ENCODE data around the gene ADAMTSL4.
"Not testable (repeated sequence)": the region's sequence is repeated elsewhere in the genome, so short reads cannot be mapped to it uniquely, and the experiment has no call there.

ADAMTSL4 gene

DNA sequence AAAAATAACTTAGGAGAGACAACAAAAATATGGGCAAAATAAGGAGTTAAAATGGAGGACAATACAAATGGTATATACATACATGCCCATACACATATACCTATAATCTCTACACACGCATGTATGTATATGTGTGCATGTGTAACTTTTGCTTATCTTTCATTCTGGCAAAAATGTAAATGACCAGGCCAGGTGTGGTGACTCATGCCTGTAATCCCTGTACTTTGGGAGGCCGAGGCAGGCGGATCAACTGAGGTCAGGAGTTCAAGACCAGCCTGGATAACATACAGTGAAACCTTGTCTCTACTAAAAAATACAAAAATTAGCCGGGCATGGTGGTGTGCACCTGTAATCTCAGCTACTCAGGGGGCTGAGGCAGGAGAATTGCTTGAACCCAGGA lies 49.1 kb downstream of the ADAMTSL4 start:
- DNase-seq: not testable (repeated sequence)

DNA sequence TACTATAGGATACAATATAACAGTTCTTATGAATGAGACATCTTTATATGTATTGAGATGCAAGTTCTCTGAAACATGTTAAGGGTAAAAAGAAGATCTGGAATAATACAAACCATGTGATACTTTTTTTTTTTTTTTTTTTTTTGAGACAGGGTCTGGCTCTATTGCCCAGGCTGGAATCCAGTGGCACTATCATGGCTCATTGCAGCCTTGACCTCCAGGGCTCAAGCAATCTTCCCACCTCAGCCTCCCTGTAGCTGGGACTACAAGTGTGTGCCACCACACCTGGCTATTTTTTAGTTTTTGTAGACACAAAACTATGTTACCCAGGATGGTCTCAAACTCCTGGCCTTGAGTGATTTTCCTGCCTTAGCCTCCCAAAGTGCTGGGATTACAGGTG lies 52.3 kb downstream of the ADAMTSL4 start:
- no peak for DNase-seq

DNA sequence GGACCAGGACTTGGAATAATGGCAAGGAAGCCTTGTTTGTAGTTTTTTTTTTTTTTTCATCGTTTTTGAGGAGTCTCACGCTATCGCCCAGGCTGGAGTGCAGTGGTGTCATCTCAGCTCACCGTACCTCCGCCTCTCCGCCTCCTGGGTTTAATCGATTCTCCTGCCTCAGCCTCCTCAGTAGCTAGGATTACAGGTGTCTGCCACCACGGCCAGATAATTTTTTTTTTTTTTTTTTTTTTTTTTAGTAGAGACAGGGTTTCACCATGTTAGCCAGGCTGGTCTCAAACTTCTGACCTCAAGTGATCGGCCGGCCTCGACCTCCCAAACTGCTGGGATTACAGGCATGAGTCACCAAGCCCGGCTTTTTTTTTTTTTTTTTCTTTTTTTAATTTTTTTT lies 53.2 kb downstream of the ADAMTSL4 start:
- DNase-seq: not testable (repeated sequence)

DNA sequence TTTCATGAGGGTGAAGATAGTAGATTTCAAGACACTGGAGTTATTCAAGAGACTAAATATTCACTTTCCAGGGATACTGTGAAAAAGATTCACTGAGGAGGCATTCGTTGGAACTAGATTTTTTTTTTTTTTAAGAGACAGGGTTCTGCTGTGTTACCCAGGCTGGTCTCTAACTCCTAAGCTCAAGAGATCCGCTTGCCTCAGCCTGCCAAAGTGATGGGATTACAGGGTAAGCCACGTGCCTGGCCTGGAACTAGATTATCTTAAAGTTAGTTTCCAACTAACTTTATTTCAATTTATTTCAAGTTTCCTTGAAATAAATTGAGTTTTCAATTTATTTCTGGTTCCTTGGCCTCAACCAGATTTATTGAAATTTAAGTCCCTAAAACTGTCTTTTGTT lies 54.5 kb downstream of the ADAMTSL4 start:
- DNase-seq: no peak

DNA sequence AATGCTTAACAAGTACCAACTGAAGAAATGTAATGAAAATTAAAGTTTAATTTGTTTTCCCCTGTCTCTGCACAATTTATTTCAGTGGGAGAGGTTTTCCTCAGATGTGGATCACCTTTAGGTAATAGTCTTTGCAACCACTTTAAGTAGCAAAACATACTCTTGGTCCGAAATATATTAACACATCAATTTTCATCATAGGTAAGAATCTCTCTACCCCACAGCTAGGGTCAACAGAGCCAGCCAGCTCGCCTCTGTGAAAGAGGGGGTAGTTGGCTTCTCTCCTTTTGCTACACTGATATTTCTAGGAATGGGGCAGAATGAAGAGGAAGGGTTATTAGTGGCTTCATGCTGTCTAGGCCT lies 55.0 kb downstream of the ADAMTSL4 start:
- DNase-seq: no peak

DNA sequence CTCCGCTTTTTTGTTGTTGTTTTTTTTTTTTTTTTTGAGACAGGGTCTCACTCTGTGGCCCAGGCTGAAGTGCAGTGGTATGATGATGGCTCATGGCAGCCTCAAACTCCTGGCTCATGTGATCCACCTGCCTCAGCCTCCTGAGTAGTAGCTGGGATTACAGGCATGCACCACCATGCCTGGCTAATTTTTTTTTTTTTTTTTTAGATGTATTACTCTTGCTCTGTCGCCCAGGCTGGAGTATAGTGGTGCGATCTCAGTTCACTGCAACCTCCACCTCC lies 56.2 kb downstream of the ADAMTSL4 start:
- DNase-seq: not testable (repeated sequence)

DNA sequence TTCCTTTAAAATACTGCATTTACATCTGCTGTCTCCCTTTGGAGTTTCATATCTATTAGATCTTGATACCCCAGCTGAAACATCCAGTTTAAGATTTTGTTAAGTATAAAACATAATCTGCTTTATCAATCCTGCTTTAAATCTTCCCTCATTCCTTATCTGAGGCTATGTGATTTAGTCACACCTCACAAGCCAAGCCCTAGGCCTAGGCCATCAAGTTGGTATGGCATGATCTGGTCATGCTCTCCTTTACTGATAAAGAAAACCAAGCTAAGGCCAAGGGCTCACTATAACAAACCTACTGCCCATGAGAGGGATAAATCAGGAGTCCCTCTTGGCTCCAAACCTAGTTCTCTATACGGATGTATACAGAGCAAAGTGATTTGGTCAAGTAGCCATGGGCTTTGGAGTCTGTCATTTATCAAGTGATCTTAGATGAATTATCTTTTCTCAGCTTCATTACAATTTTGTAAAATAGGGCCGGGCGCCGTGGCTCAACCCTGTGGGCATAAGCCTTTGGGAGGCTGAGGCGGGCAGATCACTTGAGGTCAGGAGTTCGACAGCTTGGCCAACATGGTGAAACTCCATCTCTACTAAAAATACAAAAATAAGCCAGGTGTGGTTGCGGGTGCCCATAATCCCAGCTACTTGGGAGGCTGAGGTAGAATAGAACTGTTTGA lies 57.4 kb downstream of the ADAMTSL4 start:
- DNase-seq: no peak

DNA sequence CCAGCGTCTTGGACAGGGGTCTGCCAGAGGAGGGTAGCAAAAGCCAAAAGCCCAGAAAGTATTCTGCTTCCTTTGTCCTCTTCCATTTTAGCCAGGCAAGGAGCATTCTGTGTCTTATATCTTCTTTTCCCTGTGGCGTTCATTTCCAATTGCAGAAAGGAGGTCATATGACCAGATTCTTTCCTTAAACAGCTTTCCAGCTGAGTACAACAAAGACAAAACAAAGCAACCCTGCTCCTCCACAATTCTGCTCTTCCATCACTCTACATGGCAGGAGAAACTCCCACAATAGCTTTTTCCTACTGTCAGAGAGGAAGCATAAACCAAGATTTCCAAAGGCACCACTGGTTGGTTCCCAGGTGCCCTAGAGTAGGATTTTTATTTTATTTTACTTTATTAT lies 60.5 kb downstream of the ADAMTSL4 start:
- DNase-seq: no peak

All from NCI-H1048 (cell line).